HL-60/S4 treated with retinoic acid at 250 ng/mL for 4 days and 3 days (cell line): Measurements from ENCODE around the gene NUPR2.
"Not testable (repeated sequence)": the region's sequence is repeated elsewhere in the genome, so short reads cannot be mapped to it uniquely, and the experiment has no call there.

Source experiments
- in situ Hi-C: fragments of 300-500 bp; cut with MboI; formaldehyde crosslinking; loops from 2 replicates; pipeline ENCODE4 v1.7.0; 2022; ENCODE audit warnings: low sequenced_read_pairs

The NUPR2 gene

DNA sequence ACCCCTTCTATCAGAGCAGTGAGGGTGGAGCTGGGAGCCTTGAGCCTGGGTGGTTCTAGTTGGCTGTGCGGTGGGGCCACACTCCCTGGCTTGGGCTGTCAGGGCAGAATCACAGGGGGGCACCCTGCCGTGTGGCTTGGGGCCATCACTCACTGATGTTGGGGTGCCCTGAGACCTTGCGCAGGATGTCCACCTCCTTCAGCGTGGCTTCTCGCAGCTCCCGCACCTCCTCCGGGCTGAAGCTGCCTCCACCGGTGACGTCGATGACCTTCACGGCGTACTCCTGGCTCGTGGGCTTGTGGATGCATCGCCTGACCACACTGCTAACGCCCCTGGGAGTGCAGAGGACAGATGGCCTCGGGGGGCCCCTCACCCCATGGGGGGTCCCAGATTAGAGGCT is 28.8 kb downstream of the NUPR2 start:
- in situ Hi-C loops = no loop called here

GRCh38 chr7:56086761-56087160 is 29.5 kb downstream of the NUPR2 start:
- in situ Hi-C loops = no loop called here

DNA sequence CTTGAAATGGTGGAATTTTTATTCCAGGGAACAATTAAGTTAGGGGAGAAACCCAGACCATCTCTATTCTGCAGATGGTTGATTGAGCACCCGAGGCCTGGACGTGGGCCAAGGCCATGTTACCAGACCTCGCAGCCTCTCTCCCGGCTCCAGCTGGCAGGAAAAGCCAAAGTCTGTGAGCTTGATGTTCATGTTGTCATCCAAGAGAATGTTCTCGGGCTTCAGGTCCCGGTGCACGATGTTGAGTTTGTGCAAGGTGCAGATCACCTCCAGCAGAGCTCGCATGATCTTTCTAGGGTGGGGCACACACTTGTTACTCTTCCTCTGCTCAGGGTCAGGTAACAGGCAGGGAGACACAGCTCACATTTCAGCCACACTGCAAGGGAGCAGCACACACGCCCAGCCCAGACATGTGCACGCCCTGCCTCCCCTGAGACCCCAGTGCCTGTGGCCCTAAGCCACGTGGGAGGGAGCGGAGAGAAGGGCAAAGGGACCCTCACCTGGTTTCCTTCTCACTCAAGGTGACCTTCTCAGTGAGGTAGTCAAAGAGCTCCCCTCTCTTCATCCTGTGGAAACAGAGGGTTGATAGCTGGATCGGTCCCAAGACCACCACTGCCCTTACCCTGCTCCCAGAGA is 32.9 kb downstream of the NUPR2 start:
- in situ Hi-C loops = no loop called here

DNA sequence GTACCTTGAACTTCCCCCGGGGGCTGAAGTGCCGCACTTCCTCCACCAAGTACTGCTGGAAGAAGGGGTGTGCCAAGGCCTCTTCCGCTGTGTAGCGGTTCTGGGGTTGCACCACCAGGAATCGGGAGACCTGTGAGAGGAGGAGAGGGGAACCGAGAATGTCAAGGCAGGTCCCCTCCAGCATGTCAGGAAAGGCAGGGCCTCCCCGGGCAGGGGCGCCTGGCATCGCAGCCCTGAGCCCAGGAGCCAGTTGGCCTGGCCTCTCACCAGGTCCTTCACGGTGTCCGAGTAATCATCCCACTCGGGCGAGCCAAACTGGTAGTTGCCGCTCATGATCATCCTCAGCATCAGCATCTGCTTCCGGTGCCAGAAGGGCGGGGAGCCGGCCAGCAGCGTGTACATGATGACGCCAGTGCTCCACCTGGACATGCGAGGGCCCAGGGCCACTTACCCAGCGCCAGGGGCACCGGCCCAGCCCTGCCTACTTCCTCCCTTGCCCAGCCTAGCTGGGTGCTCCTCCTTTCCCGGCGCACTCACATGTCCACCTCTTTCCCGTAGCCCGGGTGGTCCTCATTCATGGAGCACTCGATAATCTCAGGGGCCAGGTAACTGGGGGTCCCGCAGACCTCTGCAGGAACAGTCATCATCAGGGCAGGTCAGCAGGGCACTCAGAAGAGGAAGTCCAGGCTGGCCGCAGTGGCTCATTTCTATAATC is 34.4 kb downstream of the NUPR2 start:
- in situ Hi-C loops = no loop called here

DNA sequence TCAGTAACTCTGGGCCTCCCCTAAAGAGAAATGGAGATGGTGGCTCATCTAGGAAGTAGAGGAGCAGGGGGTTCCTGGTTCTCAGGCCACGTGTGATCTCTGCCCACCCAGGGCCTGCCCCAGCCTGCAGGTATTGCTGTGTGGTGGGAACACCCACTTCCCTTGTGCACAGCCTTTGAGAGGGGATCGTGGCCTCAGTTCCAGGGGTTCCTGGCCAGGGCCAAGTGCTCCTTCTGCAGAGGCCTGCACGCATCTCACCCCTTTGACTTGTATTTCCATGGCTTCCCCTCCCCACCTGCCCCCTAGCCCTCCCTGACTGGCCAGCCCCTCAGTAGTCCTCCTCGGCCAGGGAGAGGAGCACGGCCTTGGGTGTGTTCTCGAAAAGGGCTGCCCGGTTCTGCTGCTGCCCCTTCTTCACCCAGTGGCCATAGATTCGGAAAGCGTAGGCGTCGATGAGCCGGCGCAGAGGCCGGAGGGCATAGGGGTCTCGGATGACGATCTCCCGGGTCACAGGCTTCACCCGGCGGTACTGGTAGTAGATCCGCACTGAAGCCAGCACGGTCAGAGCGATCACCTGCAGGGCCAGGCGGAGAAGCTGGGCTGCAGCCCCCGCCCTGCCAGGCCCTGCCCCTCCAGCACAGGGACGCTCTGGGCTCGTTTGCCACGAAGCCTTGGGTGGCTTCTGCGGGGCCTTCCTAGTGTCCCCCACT is 35.3 kb downstream of the NUPR2 start:
- in situ Hi-C loops = not testable (repeated sequence)

GRCh38 chr7:56079450-56080185 is 36.6 kb downstream of the NUPR2 start:
- in situ Hi-C loops = no loop called here

DNA sequence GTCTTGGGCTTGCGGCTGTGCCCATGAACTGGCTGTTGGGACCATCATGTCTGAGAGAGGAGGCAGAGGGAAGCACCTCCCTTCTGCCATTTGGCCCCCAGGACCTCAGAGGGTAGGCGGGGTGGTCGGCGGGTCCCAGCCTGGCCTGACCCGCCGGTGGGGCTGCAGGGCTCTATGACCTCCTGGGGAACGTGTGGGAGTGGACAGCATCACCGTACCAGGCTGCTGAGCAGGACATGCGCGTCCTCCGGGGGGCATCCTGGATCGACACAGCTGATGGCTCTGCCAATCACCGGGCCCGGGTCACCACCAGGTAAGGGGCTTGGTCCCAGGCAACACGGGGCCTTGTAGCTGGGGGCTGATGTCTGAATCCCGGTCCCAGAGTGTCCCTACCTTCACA is 38.0 kb downstream of the NUPR2 start:
- in situ Hi-C loops = no loop called here

- in situ Hi-C loops = no loop called here
Measured at GRCh38 chr7:56077681-56078080, 38.5 kb downstream of the NUPR2 start.

GRCh38 chr7:56074371-56074791 is 41.8 kb downstream of the NUPR2 start:
- in situ Hi-C loops = no loop called here

- in situ Hi-C loops = not testable (repeated sequence)
Measured at GRCh38 chr7:56066376-56066775, 49.8 kb downstream of the NUPR2 start.
